Osteocyte (in vitro differentiated cells): ENCODE measurements around the gene CHL1. TPM values are rescaled to one million over a fixed set of nuclear protein-coding genes. Genes with fewer than 3 reads are reported as not detected.
A peak's percentile ranks its signal among the peaks of the same experiment; 100 is the strongest.

ENCODE experiments used
- DNase-seq: peaks from one replicate; pipeline ENCODE4 v3.0.0; 2021; ENCODE audit warnings: mixed read lengths; ENCODE audit not compliant: unreplicated experiment; ENCODE audit errors: extremely low spot score
- H3K27ac Mint-ChIP-seq: one replicate; pipeline ENCODE4 v1.8.0; 2021; ENCODE audit warnings: mild to moderate bottlenecking, mixed read lengths; ENCODE audit not compliant: unreplicated experiment
- H3K27me3 Mint-ChIP-seq: one replicate; pipeline ENCODE4 v1.8.0; 2021; ENCODE audit warnings: mixed read lengths; ENCODE audit not compliant: unreplicated experiment
- H3K36me3 Mint-ChIP-seq: one replicate; pipeline ENCODE4 v1.8.0; 2021; ENCODE audit warnings: mixed read lengths; ENCODE audit not compliant: unreplicated experiment
- H3K4me1 Mint-ChIP-seq: one replicate; pipeline ENCODE4 v1.8.0; 2021; ENCODE audit warnings: mixed read lengths; ENCODE audit not compliant: unreplicated experiment
- H3K4me3 Mint-ChIP-seq: one replicate; pipeline ENCODE4 v1.8.0; 2021; ENCODE audit warnings: mild to moderate bottlenecking, moderate library complexity, mixed read lengths; ENCODE audit not compliant: unreplicated experiment
- H3K9me3 Mint-ChIP-seq: one replicate; pipeline ENCODE4 v1.8.0; 2021; ENCODE audit warnings: mixed read lengths; ENCODE audit not compliant: unreplicated experiment
- CTCF ChIP-seq: fragments of 200-600 bp; sonication (generic); IDR thresholded peaks from 2 replicates; pipeline ENCODE4 v1.5.0; 2021; ENCODE audit warnings: antibody characterized with exemption, mild to moderate bottlenecking, moderate library complexity
- total RNA-seq: library from RNA; stranded (reverse); gene quantifications from 2 replicates; pipeline ENCODE4 v1.2.1, GENCODE V29; 2021

Gene CHL1
- total RNA-seq, 1 donor from 2014 or later, result not detected

- TF ChIP-seq CTCF, result no peak
- Mint-ChIP-seq H3K27ac (no peak overlapping the region), H3K27me3 (peaks cover 32% of the 10 kb centered on the region), H3K36me3 (no peaks in the 10 kb centered on the region), H3K9me3 (no peaks in the 10 kb centered on the region), H3K4me1 (peaks cover 9% of the 10 kb centered on the region), H3K4me3 (no peak overlapping the region)
- DNase-seq, result no peak
Observed at GRCh38 chr3:194421-194820, 2.1 kb upstream of the CHL1 start.

DNA sequence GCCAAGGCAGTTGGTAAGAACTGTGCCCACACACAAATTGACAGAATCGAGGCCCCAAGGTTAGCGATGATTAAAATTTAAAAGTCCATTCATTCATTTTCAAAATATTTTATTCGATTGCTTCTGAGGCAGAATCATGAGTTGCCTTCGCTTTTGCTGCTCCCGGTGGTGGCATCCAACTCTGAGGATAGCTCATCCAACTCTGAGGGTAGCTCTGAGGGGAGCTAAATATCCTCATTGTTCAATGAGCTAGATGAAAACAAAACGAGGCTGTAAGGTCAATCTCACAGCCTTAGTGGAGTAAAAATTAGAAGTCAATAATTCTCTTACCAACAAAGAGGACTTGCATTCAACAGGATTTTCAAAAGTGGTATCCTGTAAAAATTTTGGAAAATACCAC, 897 bp upstream of the CHL1 start:
- no peak overlapping the region for H3K27ac Mint-ChIP-seq

GRCh38 chr3:197149-197827, 725 bp downstream of the CHL1 start:
- Mint-ChIP-seq H3K27ac (no peak overlapping the region), H3K4me3 (peak overlapping the region; percentile 40), H3K27me3 (peaks cover 32% of the 10 kb centered on the region)

More for the DNA sequence above, 897 bp upstream of the CHL1 start:
- Mint-ChIP-seq H3K9me3 (no peaks in the 10 kb centered on the region), H3K36me3 (no peaks in the 10 kb centered on the region), H3K4me3 (no peak overlapping the region), H3K27me3 (peaks cover 32% of the 10 kb centered on the region), H3K4me1 (peaks cover 9% of the 10 kb centered on the region)
- no peak for TF ChIP-seq CTCF
- no peak for DNase-seq

GRCh38 chr3:197828-198491, 1.4 kb downstream of the CHL1 start:
- H3K4me3 Mint-ChIP-seq, result peak overlapping the region; percentile 55
- peaks cover 9% of the 10 kb centered on the region for H3K4me1 Mint-ChIP-seq
- H3K36me3 Mint-ChIP-seq, result no peaks in the 10 kb centered on the region
- no peak for TF ChIP-seq CTCF
- DNase-seq, result no peak
- H3K27ac Mint-ChIP-seq, result no peak overlapping the region
- H3K9me3 Mint-ChIP-seq, result no peaks in the 10 kb centered on the region
- H3K27me3 Mint-ChIP-seq, result peaks cover 32% of the 10 kb centered on the region

More at GRCh38 chr3:197149-197827, 725 bp downstream of the CHL1 start:
- no peaks in the 10 kb centered on the region for H3K36me3 Mint-ChIP-seq
- H3K9me3 Mint-ChIP-seq, result no peaks in the 10 kb centered on the region
- peaks cover 9% of the 10 kb centered on the region for H3K4me1 Mint-ChIP-seq
- DNase-seq, result peak; percentile 84
- no peak for TF ChIP-seq CTCF

DNA sequence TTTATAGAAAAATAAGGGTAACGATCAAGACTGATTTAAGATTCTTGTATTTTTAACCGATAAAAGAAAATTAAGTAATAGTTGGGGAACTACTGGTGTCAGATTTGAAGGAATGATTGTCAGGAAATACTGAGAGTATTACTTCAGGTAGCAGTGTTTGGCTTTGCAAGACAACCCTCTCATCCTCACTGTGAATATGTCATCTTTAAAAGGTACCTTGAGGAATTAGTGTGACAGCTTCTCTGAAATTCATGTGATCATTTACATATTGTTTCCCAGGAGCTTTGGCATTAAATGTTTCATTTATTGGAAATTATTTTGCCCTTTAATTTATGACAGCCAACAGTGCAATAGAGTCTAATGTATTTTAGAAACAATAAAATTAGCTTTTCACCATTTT, 3.3 kb downstream of the CHL1 start:
- Mint-ChIP-seq H3K4me1 (peaks cover 9% of the 10 kb centered on the region), H3K27me3 (peaks cover 27% of the 10 kb centered on the region), H3K27ac (no peak overlapping the region), H3K36me3 (no peaks in the 10 kb centered on the region), H3K9me3 (no peaks in the 10 kb centered on the region), H3K4me3 (no peak overlapping the region)
- no peak for TF ChIP-seq CTCF
- DNase-seq, result no peak
